ENCODE measurements around the gene GRM5.
"Not testable (repeated sequence)": the region's sequence is repeated elsewhere in the genome, so short reads cannot be mapped to it uniquely, and the experiment has no call there.

GRM5 gene

GRCh38 chr11:88975441-88975840 lies 90.3 kb downstream of the GRM5 start:
- H3K27ac ChIP-seq (ENCODE audit: low read depth, low read length, severe bottlenecking); H3K9me3 ChIP-seq (ENCODE audit: control insufficient read depth, low read length); H3K36me3 ChIP-seq (ENCODE audit: control insufficient read depth, insufficient read depth, low read length); H3K4me3 ChIP-seq (ENCODE audit: extremely low read depth, insufficient read depth, low read length, poor library complexity, severe bottlenecking): not testable (repeated sequence)
- H3K4me1 ChIP-seq (ENCODE audit: control insufficient read depth, insufficient read depth, low read length, poor library complexity, severe bottlenecking): peaks cover 13% of the 10 kb centered on the region

GRCh38 chr11:88972210-88972609 lies 93.6 kb downstream of the GRM5 start:
- no peaks in the 10 kb centered on the region for H3K36me3 ChIP-seq (ENCODE audit: control insufficient read depth, insufficient read depth, low read length)
- no peak overlapping the region for H3K27ac ChIP-seq (ENCODE audit: low read depth, low read length, severe bottlenecking)
- H3K4me1 ChIP-seq (ENCODE audit: control insufficient read depth, insufficient read depth, low read length, poor library complexity, severe bottlenecking): no peaks in the 10 kb centered on the region
- no peaks in the 10 kb centered on the region for H3K9me3 ChIP-seq (ENCODE audit: control insufficient read depth, low read length)
- H3K4me3 ChIP-seq (ENCODE audit: extremely low read depth, insufficient read depth, low read length, poor library complexity, severe bottlenecking): no peak overlapping the region

- WGBS, 2 experiments (ENCODE audit: insufficient coverage in 2 of 2): no CpG with 5 or more reads among the region's 2 CpGs
- not testable (repeated sequence) for H3K27ac ChIP-seq (ENCODE audit: low read depth, low read length, severe bottlenecking); H3K9me3 ChIP-seq (ENCODE audit: control insufficient read depth, low read length); H3K4me1 ChIP-seq (ENCODE audit: control insufficient read depth, insufficient read depth, low read length, poor library complexity, severe bottlenecking); H3K4me3 ChIP-seq (ENCODE audit: extremely low read depth, insufficient read depth, low read length, poor library complexity, severe bottlenecking); H3K36me3 ChIP-seq (ENCODE audit: control insufficient read depth, insufficient read depth, low read length)
These were observed 104.2 kb downstream of the GRM5 start for GRCh38 chr11:88961621-88962020.

GRCh38 chr11:88959857-88960256 lies 105.9 kb downstream of the GRM5 start:
- 80 to 81% methylated on average over 3 of the region's 3 CpGs for WGBS, 2 experiments (ENCODE audit: insufficient coverage in 2 of 2)
- not testable (repeated sequence) for H3K4me3 ChIP-seq (ENCODE audit: extremely low read depth, insufficient read depth, low read length, poor library complexity, severe bottlenecking); H3K9me3 ChIP-seq (ENCODE audit: control insufficient read depth, low read length); H3K36me3 ChIP-seq (ENCODE audit: control insufficient read depth, insufficient read depth, low read length); H3K4me1 ChIP-seq (ENCODE audit: control insufficient read depth, insufficient read depth, low read length, poor library complexity, severe bottlenecking); H3K27ac ChIP-seq (ENCODE audit: low read depth, low read length, severe bottlenecking)

- H3K4me3 ChIP-seq (ENCODE audit: extremely low read depth, insufficient read depth, low read length, poor library complexity, severe bottlenecking): no peak overlapping the region
- no peaks in the 10 kb centered on the region for H3K36me3 ChIP-seq (ENCODE audit: control insufficient read depth, insufficient read depth, low read length)
- H3K4me1 ChIP-seq (ENCODE audit: control insufficient read depth, insufficient read depth, low read length, poor library complexity, severe bottlenecking): no peaks in the 10 kb centered on the region
- no peaks in the 10 kb centered on the region for H3K9me3 ChIP-seq (ENCODE audit: control insufficient read depth, low read length)
- no peak overlapping the region for H3K27ac ChIP-seq (ENCODE audit: low read depth, low read length, severe bottlenecking)
These were observed 114.8 kb downstream of the GRM5 start for GRCh38 chr11:88950975-88951374.

GRCh38 chr11:88948908-88949307 lies 116.9 kb downstream of the GRM5 start:
- H3K4me3 ChIP-seq (ENCODE audit: extremely low read depth, insufficient read depth, low read length, poor library complexity, severe bottlenecking); H3K27ac ChIP-seq (ENCODE audit: low read depth, low read length, severe bottlenecking); H3K36me3 ChIP-seq (ENCODE audit: control insufficient read depth, insufficient read depth, low read length); H3K9me3 ChIP-seq (ENCODE audit: control insufficient read depth, low read length); H3K4me1 ChIP-seq (ENCODE audit: control insufficient read depth, insufficient read depth, low read length, poor library complexity, severe bottlenecking): not testable (repeated sequence)

- 79 to 100% methylated on average over 3 to 4 of the region's 6 CpGs for WGBS, 2 experiments (ENCODE audit: insufficient coverage in 2 of 2)
- not testable (repeated sequence) for H3K9me3 ChIP-seq (ENCODE audit: control insufficient read depth, low read length); H3K4me3 ChIP-seq (ENCODE audit: extremely low read depth, insufficient read depth, low read length, poor library complexity, severe bottlenecking); H3K4me1 ChIP-seq (ENCODE audit: control insufficient read depth, insufficient read depth, low read length, poor library complexity, severe bottlenecking); H3K36me3 ChIP-seq (ENCODE audit: control insufficient read depth, insufficient read depth, low read length); H3K27ac ChIP-seq (ENCODE audit: low read depth, low read length, severe bottlenecking)
These were observed 117.8 kb downstream of the GRM5 start for GRCh38 chr11:88947843-88948572.

- not testable (repeated sequence) for H3K27ac ChIP-seq (ENCODE audit: low read depth, low read length, severe bottlenecking); H3K9me3 ChIP-seq (ENCODE audit: control insufficient read depth, low read length); H3K4me3 ChIP-seq (ENCODE audit: extremely low read depth, insufficient read depth, low read length, poor library complexity, severe bottlenecking); H3K36me3 ChIP-seq (ENCODE audit: control insufficient read depth, insufficient read depth, low read length); H3K4me1 ChIP-seq (ENCODE audit: control insufficient read depth, insufficient read depth, low read length, poor library complexity, severe bottlenecking)
- WGBS, 2 experiments (ENCODE audit: insufficient coverage in 2 of 2): no CpG with 5 or more reads among the region's 1 CpG
These were observed 136.1 kb downstream of the GRM5 start for GRCh38 chr11:88929665-88930064.

GRCh38 chr11:88917065-88917464 lies 148.7 kb downstream of the GRM5 start:
- not testable (repeated sequence) for H3K4me3 ChIP-seq (ENCODE audit: extremely low read depth, insufficient read depth, low read length, poor library complexity, severe bottlenecking); H3K27ac ChIP-seq (ENCODE audit: low read depth, low read length, severe bottlenecking); H3K36me3 ChIP-seq (ENCODE audit: control insufficient read depth, insufficient read depth, low read length); H3K9me3 ChIP-seq (ENCODE audit: control insufficient read depth, low read length); H3K4me1 ChIP-seq (ENCODE audit: control insufficient read depth, insufficient read depth, low read length, poor library complexity, severe bottlenecking)
- WGBS, 2 experiments (ENCODE audit: insufficient coverage in 2 of 2): no CpG with 5 or more reads among the region's 1 CpG

GRCh38 chr11:88909500-88909899 lies 156.3 kb downstream of the GRM5 start:
- no peaks in the 10 kb centered on the region for H3K9me3 ChIP-seq (ENCODE audit: control insufficient read depth, low read length)
- no peak overlapping the region for H3K4me3 ChIP-seq (ENCODE audit: extremely low read depth, insufficient read depth, low read length, poor library complexity, severe bottlenecking)
- no peak overlapping the region for H3K27ac ChIP-seq (ENCODE audit: low read depth, low read length, severe bottlenecking)
- WGBS, 2 experiments (ENCODE audit: insufficient coverage in 2 of 2): no CpG with 5 or more reads among the region's 2 CpGs
- no peaks in the 10 kb centered on the region for H3K36me3 ChIP-seq (ENCODE audit: control insufficient read depth, insufficient read depth, low read length)
- no peaks in the 10 kb centered on the region for H3K4me1 ChIP-seq (ENCODE audit: control insufficient read depth, insufficient read depth, low read length, poor library complexity, severe bottlenecking)

GRCh38 chr11:88901436-88901835 lies 164.3 kb downstream of the GRM5 start:
- H3K36me3 ChIP-seq (ENCODE audit: control insufficient read depth, insufficient read depth, low read length); H3K4me1 ChIP-seq (ENCODE audit: control insufficient read depth, insufficient read depth, low read length, poor library complexity, severe bottlenecking); H3K27ac ChIP-seq (ENCODE audit: low read depth, low read length, severe bottlenecking); H3K9me3 ChIP-seq (ENCODE audit: control insufficient read depth, low read length); H3K4me3 ChIP-seq (ENCODE audit: extremely low read depth, insufficient read depth, low read length, poor library complexity, severe bottlenecking): not testable (repeated sequence)
- 72% methylated on average over 2 of the region's 2 CpGs; no CpG with 5 or more reads in 1 of the 2 experiments for WGBS, 2 experiments (ENCODE audit: insufficient coverage in 2 of 2)

GRCh38 chr11:88888855-88889254 lies 176.9 kb downstream of the GRM5 start:
- not testable (repeated sequence) for H3K36me3 ChIP-seq (ENCODE audit: control insufficient read depth, insufficient read depth, low read length); H3K4me1 ChIP-seq (ENCODE audit: control insufficient read depth, insufficient read depth, low read length, poor library complexity, severe bottlenecking); H3K4me3 ChIP-seq (ENCODE audit: extremely low read depth, insufficient read depth, low read length, poor library complexity, severe bottlenecking); H3K9me3 ChIP-seq (ENCODE audit: control insufficient read depth, low read length); H3K27ac ChIP-seq (ENCODE audit: low read depth, low read length, severe bottlenecking)
- 83% methylated on average over 1 of the region's 1 CpG; no CpG with 5 or more reads in 1 of the 2 experiments for WGBS, 2 experiments (ENCODE audit: insufficient coverage in 2 of 2)
